Measurements from ENCODE around the gene GAS7. TPM values are rescaled to one million over a fixed set of nuclear protein-coding genes. Genes with fewer than 3 reads are reported as not detected.

Gene GAS7
- total and polyA plus RNA-seq, 2 experiments from 2014 or later: 1.9 to 10.7 TPM

DNA sequence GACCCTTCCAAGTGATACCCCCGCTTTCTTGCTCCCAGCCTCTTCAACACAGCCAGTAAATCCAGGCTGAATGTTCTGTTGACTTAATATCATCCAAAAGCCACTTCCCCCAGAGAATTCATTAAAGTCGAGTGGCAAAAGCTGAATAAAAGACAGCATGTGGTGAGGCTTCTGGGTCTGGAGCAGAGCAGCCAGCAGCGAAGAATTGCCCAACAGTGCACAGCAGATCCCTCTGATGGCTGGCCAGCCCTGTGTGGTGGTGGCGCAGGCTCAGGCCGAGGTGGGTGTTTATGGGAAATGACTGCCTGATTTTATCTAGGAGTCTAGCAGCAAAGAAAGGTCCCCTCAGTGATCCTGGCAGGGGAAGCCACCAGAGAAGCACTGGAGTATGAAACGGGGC is 263.0 kb downstream of the GAS7 start (continued):
- TF ChIP-seq, protein P1, sequence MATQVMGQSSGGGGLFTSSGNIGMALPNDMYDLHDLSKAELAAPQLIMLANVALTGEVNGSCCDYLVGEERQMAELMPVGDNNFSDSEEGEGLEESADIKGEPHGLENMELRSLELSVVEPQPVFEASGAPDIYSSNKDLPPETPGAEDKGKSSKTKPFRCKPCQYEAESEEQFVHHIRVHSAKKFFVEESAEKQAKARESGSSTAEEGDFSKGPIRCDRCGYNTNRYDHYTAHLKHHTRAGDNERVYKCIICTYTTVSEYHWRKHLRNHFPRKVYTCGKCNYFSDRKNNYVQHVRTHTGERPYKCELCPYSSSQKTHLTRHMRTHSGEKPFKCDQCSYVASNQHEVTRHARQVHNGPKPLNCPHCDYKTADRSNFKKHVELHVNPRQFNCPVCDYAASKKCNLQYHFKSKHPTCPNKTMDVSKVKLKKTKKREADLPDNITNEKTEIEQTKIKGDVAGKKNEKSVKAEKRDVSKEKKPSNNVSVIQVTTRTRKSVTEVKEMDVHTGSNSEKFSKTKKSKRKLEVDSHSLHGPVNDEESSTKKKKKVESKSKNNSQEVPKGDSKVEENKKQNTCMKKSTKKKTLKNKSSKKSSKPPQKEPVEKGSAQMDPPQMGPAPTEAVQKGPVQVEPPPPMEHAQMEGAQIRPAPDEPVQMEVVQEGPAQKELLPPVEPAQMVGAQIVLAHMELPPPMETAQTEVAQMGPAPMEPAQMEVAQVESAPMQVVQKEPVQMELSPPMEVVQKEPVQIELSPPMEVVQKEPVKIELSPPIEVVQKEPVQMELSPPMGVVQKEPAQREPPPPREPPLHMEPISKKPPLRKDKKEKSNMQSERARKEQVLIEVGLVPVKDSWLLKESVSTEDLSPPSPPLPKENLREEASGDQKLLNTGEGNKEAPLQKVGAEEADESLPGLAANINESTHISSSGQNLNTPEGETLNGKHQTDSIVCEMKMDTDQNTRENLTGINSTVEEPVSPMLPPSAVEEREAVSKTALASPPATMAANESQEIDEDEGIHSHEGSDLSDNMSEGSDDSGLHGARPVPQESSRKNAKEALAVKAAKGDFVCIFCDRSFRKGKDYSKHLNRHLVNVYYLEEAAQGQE (IDR thresholded peaks at IDR 0.05; ENCODE audit: unreplicated experiment): no peak
- TF ChIP-seq STAT1 (IDR thresholded peaks at IDR 0.05; ENCODE audit: unreplicated experiment) (no peak), EZH2phosphoT487 (IDR thresholded peaks at IDR 0.05; ENCODE audit: unreplicated experiment) (no peak), EZH2 (IDR thresholded peaks at IDR 0.05; ENCODE audit: low read depth, unreplicated experiment) (no peak)

DNA sequence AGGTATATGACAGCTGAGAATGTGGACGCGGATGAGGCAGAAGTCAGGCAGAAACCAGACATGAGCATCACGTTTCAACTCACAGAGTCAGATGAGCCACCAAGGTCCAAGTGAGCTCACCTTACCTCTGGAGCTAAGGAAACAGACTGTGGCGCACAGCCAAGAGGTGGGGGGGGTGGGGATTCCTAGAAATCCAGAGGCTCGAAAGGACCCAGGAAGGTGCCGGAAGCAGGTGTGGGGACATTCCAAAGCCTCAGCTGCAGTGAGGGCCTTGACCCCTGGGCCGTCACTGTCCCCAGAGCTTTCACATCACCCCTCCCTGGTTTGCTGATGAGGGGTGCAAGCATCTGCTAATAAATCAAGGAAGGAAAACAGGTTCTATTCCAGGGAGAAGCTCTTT is 264.1 kb downstream of the GAS7 start:
- H3K4me3 Mint-ChIP-seq: no peak overlapping the region
- no peak overlapping the region for H3K4me3 ChIP-seq
- TF ChIP-seq POLR2AphosphoS5 (IDR thresholded peaks at IDR 0.05; ENCODE audit: low read depth) (no peak), EZH2phosphoT487 (IDR thresholded peaks at IDR 0.05; ENCODE audit: unreplicated experiment) (no peak), EZH2 (IDR thresholded peaks at IDR 0.05; ENCODE audit: low read depth, unreplicated experiment) (no peak), NANOG (IDR thresholded peaks at IDR 0.05; ENCODE audit: borderline replicate concordance) (no peak), STAT1 (IDR thresholded peaks at IDR 0.05; ENCODE audit: unreplicated experiment) (no peak), JUNB (IDR thresholded peaks at IDR 0.05; ENCODE audit: unreplicated experiment) (no peak), CREB1 (CRISPR knock-in tag; IDR thresholded peaks at IDR 0.05; ENCODE audit: low read depth) (no peak), ZNF331 (CRISPR knock-in tag; IDR thresholded peaks at IDR 0.05; ENCODE audit: low read depth) (no peak), ZNF114 (CRISPR knock-in tag; IDR thresholded peaks at IDR 0.05) (no peak)
- TF ChIP-seq, protein P2, sequence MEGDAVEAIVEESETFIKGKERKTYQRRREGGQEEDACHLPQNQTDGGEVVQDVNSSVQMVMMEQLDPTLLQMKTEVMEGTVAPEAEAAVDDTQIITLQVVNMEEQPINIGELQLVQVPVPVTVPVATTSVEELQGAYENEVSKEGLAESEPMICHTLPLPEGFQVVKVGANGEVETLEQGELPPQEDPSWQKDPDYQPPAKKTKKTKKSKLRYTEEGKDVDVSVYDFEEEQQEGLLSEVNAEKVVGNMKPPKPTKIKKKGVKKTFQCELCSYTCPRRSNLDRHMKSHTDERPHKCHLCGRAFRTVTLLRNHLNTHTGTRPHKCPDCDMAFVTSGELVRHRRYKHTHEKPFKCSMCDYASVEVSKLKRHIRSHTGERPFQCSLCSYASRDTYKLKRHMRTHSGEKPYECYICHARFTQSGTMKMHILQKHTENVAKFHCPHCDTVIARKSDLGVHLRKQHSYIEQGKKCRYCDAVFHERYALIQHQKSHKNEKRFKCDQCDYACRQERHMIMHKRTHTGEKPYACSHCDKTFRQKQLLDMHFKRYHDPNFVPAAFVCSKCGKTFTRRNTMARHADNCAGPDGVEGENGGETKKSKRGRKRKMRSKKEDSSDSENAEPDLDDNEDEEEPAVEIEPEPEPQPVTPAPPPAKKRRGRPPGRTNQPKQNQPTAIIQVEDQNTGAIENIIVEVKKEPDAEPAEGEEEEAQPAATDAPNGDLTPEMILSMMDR (conservative IDR thresholded peaks at IDR 0.05; ENCODE audit: low read depth in 2 of 2): no peak
- TF ChIP-seq, protein P3, sequence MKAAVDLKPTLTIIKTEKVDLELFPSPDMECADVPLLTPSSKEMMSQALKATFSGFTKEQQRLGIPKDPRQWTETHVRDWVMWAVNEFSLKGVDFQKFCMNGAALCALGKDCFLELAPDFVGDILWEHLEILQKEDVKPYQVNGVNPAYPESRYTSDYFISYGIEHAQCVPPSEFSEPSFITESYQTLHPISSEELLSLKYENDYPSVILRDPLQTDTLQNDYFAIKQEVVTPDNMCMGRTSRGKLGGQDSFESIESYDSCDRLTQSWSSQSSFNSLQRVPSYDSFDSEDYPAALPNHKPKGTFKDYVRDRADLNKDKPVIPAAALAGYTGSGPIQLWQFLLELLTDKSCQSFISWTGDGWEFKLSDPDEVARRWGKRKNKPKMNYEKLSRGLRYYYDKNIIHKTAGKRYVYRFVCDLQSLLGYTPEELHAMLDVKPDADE (IDR thresholded peaks at IDR 0.05): no peak
- TF ChIP-seq, protein P4, sequence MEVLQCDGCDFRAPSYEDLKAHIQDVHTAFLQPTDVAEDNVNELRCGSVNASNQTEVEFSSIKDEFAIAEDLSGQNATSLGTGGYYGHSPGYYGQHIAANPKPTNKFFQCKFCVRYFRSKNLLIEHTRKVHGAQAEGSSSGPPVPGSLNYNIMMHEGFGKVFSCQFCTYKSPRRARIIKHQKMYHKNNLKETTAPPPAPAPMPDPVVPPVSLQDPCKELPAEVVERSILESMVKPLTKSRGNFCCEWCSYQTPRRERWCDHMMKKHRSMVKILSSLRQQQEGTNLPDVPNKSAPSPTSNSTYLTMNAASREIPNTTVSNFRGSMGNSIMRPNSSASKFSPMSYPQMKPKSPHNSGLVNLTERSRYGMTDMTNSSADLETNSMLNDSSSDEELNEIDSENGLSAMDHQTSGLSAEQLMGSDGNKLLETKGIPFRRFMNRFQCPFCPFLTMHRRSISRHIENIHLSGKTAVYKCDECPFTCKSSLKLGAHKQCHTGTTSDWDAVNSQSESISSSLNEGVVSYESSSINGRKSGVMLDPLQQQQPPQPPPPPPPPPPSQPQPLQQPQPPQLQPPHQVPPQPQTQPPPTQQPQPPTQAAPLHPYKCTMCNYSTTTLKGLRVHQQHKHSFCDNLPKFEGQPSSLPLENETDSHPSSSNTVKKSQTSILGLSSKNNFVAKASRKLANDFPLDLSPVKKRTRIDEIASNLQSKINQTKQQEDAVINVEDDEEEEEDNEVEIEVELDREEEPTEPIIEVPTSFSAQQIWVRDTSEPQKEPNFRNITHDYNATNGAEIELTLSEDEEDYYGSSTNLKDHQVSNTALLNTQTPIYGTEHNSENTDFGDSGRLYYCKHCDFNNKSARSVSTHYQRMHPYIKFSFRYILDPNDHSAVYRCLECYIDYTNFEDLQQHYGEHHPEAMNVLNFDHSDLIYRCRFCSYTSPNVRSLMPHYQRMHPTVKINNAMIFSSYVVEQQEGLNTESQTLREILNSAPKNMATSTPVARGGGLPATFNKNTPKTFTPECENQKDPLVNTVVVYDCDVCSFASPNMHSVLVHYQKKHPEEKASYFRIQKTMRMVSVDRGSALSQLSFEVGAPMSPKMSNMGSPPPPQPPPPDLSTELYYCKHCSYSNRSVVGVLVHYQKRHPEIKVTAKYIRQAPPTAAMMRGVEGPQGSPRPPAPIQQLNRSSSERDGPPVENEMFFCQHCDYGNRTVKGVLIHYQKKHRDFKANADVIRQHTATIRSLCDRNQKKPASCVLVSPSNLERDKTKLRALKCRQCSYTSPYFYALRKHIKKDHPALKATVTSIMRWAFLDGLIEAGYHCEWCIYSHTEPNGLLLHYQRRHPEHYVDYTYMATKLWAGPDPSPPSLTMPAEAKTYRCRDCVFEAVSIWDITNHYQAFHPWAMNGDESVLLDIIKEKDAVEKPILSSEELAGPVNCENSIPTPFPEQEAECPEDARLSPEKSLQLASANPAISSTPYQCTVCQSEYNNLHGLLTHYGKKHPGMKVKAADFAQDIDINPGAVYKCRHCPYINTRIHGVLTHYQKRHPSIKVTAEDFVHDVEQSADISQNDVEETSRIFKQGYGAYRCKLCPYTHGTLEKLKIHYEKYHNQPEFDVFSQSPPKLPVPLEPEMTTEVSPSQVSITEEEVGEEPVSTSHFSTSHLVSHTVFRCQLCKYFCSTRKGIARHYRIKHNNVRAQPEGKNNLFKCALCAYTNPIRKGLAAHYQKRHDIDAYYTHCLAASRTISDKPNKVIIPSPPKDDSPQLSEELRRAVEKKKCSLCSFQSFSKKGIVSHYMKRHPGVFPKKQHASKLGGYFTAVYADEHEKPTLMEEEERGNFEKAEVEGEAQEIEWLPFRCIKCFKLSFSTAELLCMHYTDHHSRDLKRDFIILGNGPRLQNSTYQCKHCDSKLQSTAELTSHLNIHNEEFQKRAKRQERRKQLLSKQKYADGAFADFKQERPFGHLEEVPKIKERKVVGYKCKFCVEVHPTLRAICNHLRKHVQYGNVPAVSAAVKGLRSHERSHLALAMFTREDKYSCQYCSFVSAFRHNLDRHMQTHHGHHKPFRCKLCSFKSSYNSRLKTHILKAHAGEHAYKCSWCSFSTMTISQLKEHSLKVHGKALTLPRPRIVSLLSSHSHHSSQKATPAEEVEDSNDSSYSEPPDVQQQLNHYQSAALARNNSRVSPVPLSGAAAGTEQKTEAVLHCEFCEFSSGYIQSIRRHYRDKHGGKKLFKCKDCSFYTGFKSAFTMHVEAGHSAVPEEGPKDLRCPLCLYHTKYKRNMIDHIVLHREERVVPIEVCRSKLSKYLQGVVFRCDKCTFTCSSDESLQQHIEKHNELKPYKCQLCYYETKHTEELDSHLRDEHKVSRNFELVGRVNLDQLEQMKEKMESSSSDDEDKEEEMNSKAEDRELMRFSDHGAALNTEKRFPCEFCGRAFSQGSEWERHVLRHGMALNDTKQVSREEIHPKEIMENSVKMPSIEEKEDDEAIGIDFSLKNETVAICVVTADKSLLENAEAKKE (CRISPR knock-in tag; IDR thresholded peaks at IDR 0.05): no peak

More for the DNA sequence above, 264.1 kb downstream of the GAS7 start:
- Histone ChIP-seq H3F3A (replicated peaks; ENCODE audit: low read depth) (no peaks in the 10 kb centered on the region), H3K9me2 (ENCODE audit: insufficient read depth) (no peaks in the 10 kb centered on the region), H3K27ac (ENCODE audit: low read depth) (no peak overlapping the region), H3K27me3 (ENCODE audit: insufficient read depth) (no peaks in the 10 kb centered on the region), H2AFZ (no peak overlapping the region), H3K79me2 (replicated peaks; ENCODE audit: insufficient read depth) (no peaks in the 10 kb centered on the region), H3K4me2 (no peak overlapping the region), H4K20me1 (replicated peaks; ENCODE audit: insufficient read depth) (no peaks in the 10 kb centered on the region), H3K4me1 (ENCODE audit: insufficient read depth) (no peaks in the 10 kb centered on the region), H3K36me3 (ENCODE audit: insufficient read depth) (no peaks in the 10 kb centered on the region)
- DNase-seq (ENCODE audit: low spot score) (no peak), ATAC-seq (no peak)
- Mint-ChIP-seq H3K9me3 (no peaks in the 10 kb centered on the region; the same call in 2 of the 3 replicates), H3K4me1 (0 out of 3 replicates have a peak, but pooled peaks cover 10% of the 10 kb centered on the region), H3K36me3 (ENCODE audit: low read depth) (peaks cover 8% of the 10 kb centered on the region; the same call in 2 of the 3 replicates), H3K27ac (no peak overlapping the region), H3K27me3 (ENCODE audit: insufficient read depth, low read depth, poor library complexity) (peaks cover 2% of the 10 kb centered on the region)
